CD14-positive monocyte (primary cell): ENCODE results near the gene STOX2. TPM values are rescaled to one million over a fixed set of nuclear protein-coding genes. Genes with fewer than 3 reads are reported as not detected.

Source experiments
- DNase-seq, 3 donors: peaks; one replicate each; pipeline ENCODE4 v3.0.0-alpha.2; 2011 to 2022
- H2AFZ ChIP-seq: 2 replicates; pipeline ENCODE4 v1.6.0; 2012; ENCODE audit warnings: mild to moderate bottlenecking, low read depth, low read length, inconsistent platforms; ENCODE audit not compliant: insufficient read depth, poor library complexity, severe bottlenecking
- H3K27ac ChIP-seq, 2 donors: 1 replicate in 1 of 2; 2 replicates in 1 of 2; pipeline ENCODE4 v1.5.1; 2012 to 2013; ENCODE audit warnings: low read length in 2 of 2, control low read depth in 1 of 2, inconsistent platforms in 1 of 2, low read depth in 1 of 2, mild to moderate bottlenecking in 1 of 2
- H3K27me3 ChIP-seq, 2 donors: one replicate each; pipeline versions ENCODE4 v1.6.0 to v1.6.1; 2011 to 2013; ENCODE audit warnings: low read length in 2 of 2; ENCODE audit not compliant: control insufficient read depth in 2 of 2, insufficient read depth in 2 of 2
- H3K36me3 ChIP-seq, 2 donors: replicated peaks in 1 of 2; 1 replicate in 1 of 2; 2 replicates in 1 of 2; pipeline versions ENCODE4 v1.5.1 to v1.6.1; 2012 to 2013; ENCODE audit warnings: low read length in 2 of 2, control low read depth in 1 of 2, inconsistent platforms in 1 of 2, mild to moderate bottlenecking in 1 of 2; ENCODE audit not compliant: insufficient read depth in 2 of 2, control insufficient read depth in 1 of 2
- H3K4me1 ChIP-seq, 2 donors: 1 replicate in 1 of 2; 2 replicates in 1 of 2; pipeline versions ENCODE4 v1.5.1 to v1.6.1; 2012 to 2013; ENCODE audit warnings: low read length in 2 of 2, control low read depth in 1 of 2, inconsistent platforms in 1 of 2, mild to moderate bottlenecking in 1 of 2, moderate library complexity in 1 of 2; ENCODE audit not compliant: insufficient read depth in 2 of 2, control insufficient read depth in 1 of 2
- H3K4me2 ChIP-seq: replicated peaks from 2 replicates; pipeline ENCODE3; 2012; ENCODE audit warnings: low read length, moderate library complexity, mild to moderate bottlenecking; ENCODE audit not compliant: poor library complexity, severe bottlenecking; ENCODE audit errors: extremely low read depth
- H3K4me3 ChIP-seq, 3 experiments: fragments of 200-600 bp in 1 of 3; sonication (generic) in 1 of 3; replicated peaks in 1 of 3; 1 replicate in 2 of 3; 2 replicates in 1 of 3; pipeline ENCODE4 v1.5.1; 2011 to 2013; ENCODE audit warnings: low read length in 3 of 3, mild to moderate bottlenecking in 3 of 3, control low read depth in 2 of 3, low read depth in 2 of 3, inconsistent platforms in 1 of 3, moderate library complexity in 1 of 3
- H3K79me2 ChIP-seq: 2 replicates; pipeline ENCODE4 v1.6.0; 2012; ENCODE audit warnings: mild to moderate bottlenecking, control low read depth, inconsistent platforms, low read length, moderate library complexity; ENCODE audit not compliant: insufficient read depth
- H3K9ac ChIP-seq: 2 replicates; pipeline ENCODE4 v1.6.0; 2017; ENCODE audit warnings: low read length, mild to moderate bottlenecking; ENCODE audit not compliant: insufficient read depth, poor library complexity, severe bottlenecking
- H3K9me3 ChIP-seq, 2 donors: replicated peaks in 1 of 2; 1 replicate in 1 of 2; 2 replicates in 1 of 2; pipeline versions ENCODE4 v1.5.1 to v1.6.1; 2012 to 2013; ENCODE audit warnings: low read length in 2 of 2, control low read depth in 1 of 2; ENCODE audit not compliant: control insufficient read depth in 1 of 2, insufficient read depth in 1 of 2
- H4K20me1 ChIP-seq: 2 replicates; pipeline ENCODE4 v1.6.0; 2012; ENCODE audit warnings: mild to moderate bottlenecking, low read length, control low read depth, moderate library complexity; ENCODE audit not compliant: insufficient read depth
- H3K27ac Mint-ChIP-seq, 7 donors: one replicate each; pipeline ENCODE4 v1.8.0; 2020; ENCODE audit warnings: mild to moderate bottlenecking in 7 of 7, mixed read lengths in 7 of 7, moderate library complexity in 6 of 7, inconsistent platforms in 2 of 7
- H3K27me3 Mint-ChIP-seq, 3 donors: one replicate each; pipeline ENCODE4 v1.8.0; 2021 to 2022; ENCODE audit warnings: low read depth in 3 of 3, mild to moderate bottlenecking in 3 of 3, mixed read lengths in 3 of 3, moderate library complexity in 3 of 3, inconsistent platforms in 1 of 3
- H3K36me3 Mint-ChIP-seq, 2 donors: one replicate each; pipeline ENCODE4 v1.8.0; 2020; ENCODE audit warnings: mixed read lengths in 2 of 2, inconsistent platforms in 1 of 2, mild to moderate bottlenecking in 1 of 2
- H3K4me1 Mint-ChIP-seq: one replicate; pipeline ENCODE4 v1.8.0; 2020; ENCODE audit warnings: mild to moderate bottlenecking, mixed read lengths
- H3K4me3 Mint-ChIP-seq, 2 donors: one replicate each; pipeline ENCODE4 v1.8.0; 2020; ENCODE audit warnings: mild to moderate bottlenecking in 2 of 2, mixed read lengths in 2 of 2, moderate library complexity in 1 of 2
- H3K9me3 Mint-ChIP-seq, 7 donors: one replicate each; pipeline ENCODE4 v1.8.0; 2020 to 2022; ENCODE audit warnings: mixed read lengths in 7 of 7, mild to moderate bottlenecking in 6 of 7, moderate library complexity in 6 of 7, inconsistent platforms in 2 of 7
- CTCF ChIP-seq: fragments of 200-600 bp; IDR thresholded peaks from one replicate; pipeline ENCODE4 v1.8.0; 2022; ENCODE audit warnings: antibody characterized with exemption, mild to moderate bottlenecking
- WGBS: methylation state at CpG from one replicate; pipeline ENCODE4 v1.1.5; 2013; ENCODE audit warnings: missing lambda C conversion rate; ENCODE audit not compliant: insufficient coverage; 5-methylcytosine and 5-hydroxymethylcytosine counted together
- intact Hi-C, 2 donors: fragments of 100-400 bp; cut with micrococcal nuclease; formaldehyde crosslinking; loops; one replicate each; pipeline versions ENCODE4 v1.15.0 to v1.15.1; 2023
- polyA plus RNA-seq, 3 donors: library from polyadenylated mRNA; depleted of rRNA in 1 of 3; unstranded in 2 of 3; stranded (reverse) in 1 of 3; fragments of 300-500 nt in 2 of 3; fragments of >200 nt in 1 of 3; fragmentation: Illumina TruSeq in 2 of 3; gene quantifications; 1 replicate in 2 of 3; 2 replicates in 1 of 3; pipeline ENCODE4 v1.2.3, GENCODE V29; 2012 to 2021

STOX2 gene
- polyA plus RNA-seq, 3 donors: 0.01 TPM; not detected in 2

DNA sequence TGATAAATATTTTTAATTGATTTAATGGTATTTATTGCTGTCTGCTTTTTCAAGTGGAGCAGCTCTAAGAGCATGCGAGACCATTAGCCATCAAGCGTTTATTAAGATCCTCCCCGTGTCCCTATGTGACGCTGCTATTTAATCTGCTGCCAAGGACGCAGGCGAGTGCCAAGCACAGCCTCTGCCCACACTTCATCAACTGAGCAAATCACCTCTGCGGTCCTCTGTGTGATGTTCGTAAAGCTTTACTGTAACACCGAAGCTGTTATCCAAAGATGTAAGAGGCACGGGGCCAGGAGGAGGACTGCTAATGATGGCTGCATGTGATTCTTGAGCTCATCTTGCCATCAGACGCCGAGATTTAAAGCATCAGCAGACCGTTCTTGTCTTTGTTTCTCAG is 79.5 kb downstream of the STOX2 start:
- no peak for TF ChIP-seq CTCF
- H3K9me3 Mint-ChIP-seq: no peaks in the 10 kb centered on the region
- Histone ChIP-seq H3K9me3 (no peaks in the 10 kb centered on the region), H3K27ac (no peak overlapping the region), H2AFZ (no peak overlapping the region), H3K9ac (no peak overlapping the region), H3K4me3 (no peak overlapping the region), H3K36me3 (no peaks in the 10 kb centered on the region), H3K27me3 (no peaks in the 10 kb centered on the region), H3K79me2 (no peaks in the 10 kb centered on the region), H4K20me1 (no peaks in the 10 kb centered on the region), H3K4me1 (peaks cover 21 to 22% of the 10 kb centered on the region in 2 donors), H3K4me2 (no peak overlapping the region)
- H3K27ac Mint-ChIP-seq: no peak overlapping the region
- DNase-seq: no peak
- 98% methylated on average over 12 of the region's 13 CpGs for WGBS
- peaks cover 2% of the 10 kb centered on the region for H3K4me1 Mint-ChIP-seq
- intact Hi-C loops: no loop called here
- H3K36me3 Mint-ChIP-seq: no peaks in the 10 kb centered on the region
- peaks cover 0 to 1% (median 0%) of the 10 kb centered on the region in 3 donors for H3K27me3 Mint-ChIP-seq
- no peak overlapping the region for H3K4me3 Mint-ChIP-seq

- Histone ChIP-seq H3K27ac (no peak overlapping the region), H3K9ac (no peak overlapping the region), H3K4me1 (peaks cover 29% of the 10 kb centered on the region in 2 donors), H3K27me3 (no peaks in the 10 kb centered on the region), H2AFZ (no peak overlapping the region), H3K36me3 (no peaks in the 10 kb centered on the region), H3K9me3 (no peaks in the 10 kb centered on the region), H3K79me2 (no peaks in the 10 kb centered on the region), H3K4me2 (no peak overlapping the region), H4K20me1 (no peaks in the 10 kb centered on the region), H3K4me3 (no peak overlapping the region)
- H3K4me1 Mint-ChIP-seq: peaks cover 9% of the 10 kb centered on the region
- WGBS: no CpG with 5 or more reads among the region's 7 CpGs
- H3K27ac Mint-ChIP-seq: no peak overlapping the region
- DNase-seq: no peak
- H3K4me3 Mint-ChIP-seq: no peak overlapping the region
- H3K9me3 Mint-ChIP-seq: no peaks in the 10 kb centered on the region
- no peak for TF ChIP-seq CTCF
- peaks cover 0 to 1% (median 0%) of the 10 kb centered on the region in 3 donors for H3K27me3 Mint-ChIP-seq
- H3K36me3 Mint-ChIP-seq: no peaks in the 10 kb centered on the region
- intact Hi-C loops: no loop called here
These were observed 80.7 kb downstream of the STOX2 start for GRCh38 chr4:183985786-183986185.
